DND-41 (cell line): ENCODE results near the gene SLC38A8.

ENCODE experiments used
- ATAC-seq: fragments of 200-7000 bp; cut with Tn5 transposase; 3 replicates; pipeline ENCODE4 v1.9.1; 2021; ENCODE audit warnings: low read depth; ENCODE audit not compliant: insufficient read depth
- DNase-seq: peaks from one replicate; pipeline ENCODE4 v3.0.0-alpha.2; 2020
- H2AFZ ChIP-seq: 2 replicates; pipeline ENCODE4 v1.6.0; 2012; ENCODE audit warnings: low read depth, low read length
- H3K27ac ChIP-seq: 2 replicates; pipeline ENCODE4 v1.5.1; 2012; ENCODE audit warnings: low read length, inconsistent platforms
- H3K27me3 ChIP-seq: fragments of 200-600 bp; sonication (generic); 2 replicates; pipeline ENCODE4 v1.6.0; 2012; ENCODE audit warnings: low read length, mild to moderate bottlenecking, inconsistent platforms; ENCODE audit not compliant: insufficient read depth, poor library complexity
- H3K36me3 ChIP-seq: 2 replicates; pipeline ENCODE4 v1.5.1; 2012; ENCODE audit warnings: low read length, inconsistent platforms; ENCODE audit not compliant: insufficient read depth
- H3K4me1 ChIP-seq: 2 replicates; pipeline ENCODE4 v1.5.1; 2012; ENCODE audit warnings: mild to moderate bottlenecking, low read length; ENCODE audit not compliant: insufficient read depth
- H3K4me2 ChIP-seq: 2 replicates; pipeline ENCODE4 v1.6.0; 2012; ENCODE audit warnings: mild to moderate bottlenecking, moderate library complexity, low read length, inconsistent platforms; ENCODE audit not compliant: insufficient read depth
- H3K4me3 ChIP-seq, 2 experiments: fragments of 200-600 bp in 1 of 2; shearing (Covaris generic) in 1 of 2; 2 replicates each; pipeline ENCODE4 v1.5.1; 2012 to 2016; ENCODE audit warnings: inconsistent platforms in 2 of 2, low read length in 2 of 2, mild to moderate bottlenecking in 2 of 2, low read depth in 1 of 2, moderate library complexity in 1 of 2
- H3K79me2 ChIP-seq: 2 replicates; pipeline ENCODE4 v1.6.0; 2012; ENCODE audit warnings: low read length, inconsistent platforms; ENCODE audit not compliant: insufficient read depth
- H3K9ac ChIP-seq: 2 replicates; pipeline ENCODE4 v1.6.0; 2012; ENCODE audit warnings: low read depth, mild to moderate bottlenecking, inconsistent platforms, low read length, moderate library complexity
- H3K9me3 ChIP-seq: 2 replicates; pipeline ENCODE4 v1.5.1; 2012; ENCODE audit warnings: low read length, moderate library complexity, mild to moderate bottlenecking, inconsistent platforms; ENCODE audit not compliant: insufficient read depth, severe bottlenecking
- H4K20me1 ChIP-seq: 2 replicates; pipeline ENCODE4 v1.6.0; 2012; ENCODE audit warnings: low read length; ENCODE audit not compliant: insufficient read depth
- CTCF ChIP-seq: IDR thresholded peaks from 2 replicates; pipeline ENCODE4 v1.5.1; 2012; ENCODE audit warnings: borderline replicate concordance, low read length, moderate library complexity, mild to moderate bottlenecking; ENCODE audit not compliant: poor library complexity, severe bottlenecking; ENCODE audit errors: extremely low read depth
- EZH2 ChIP-seq: IDR thresholded peaks from 3 replicates; pipeline ENCODE4 v1.6.1; 2012; ENCODE audit warnings: borderline replicate concordance, low read depth, mild to moderate bottlenecking, moderate library complexity, low read length, inconsistent platforms; ENCODE audit not compliant: severe bottlenecking

SLC38A8 gene

GRCh38 chr16:83974475-83974874 lies 68.1 kb downstream of the SLC38A8 start:
- Histone ChIP-seq H3K79me2 (no peaks in the 10 kb centered on the region), H3K27me3 (no peaks in the 10 kb centered on the region), H3K4me2 (no peak overlapping the region), H3K9me3 (peaks cover 5% of the 10 kb centered on the region), H3K36me3 (no peaks in the 10 kb centered on the region), H3K9ac (no peak overlapping the region), H3K4me1 (no peaks in the 10 kb centered on the region), H2AFZ (no peak overlapping the region), H4K20me1 (no peaks in the 10 kb centered on the region; the same call in 1 of the 2 replicates), H3K27ac (no peak overlapping the region), H3K4me3 (no peak overlapping the region)
- DNase-seq (no peak), ATAC-seq (no peak)
- TF ChIP-seq CTCF (no peak), EZH2 (no peak)

- Histone ChIP-seq H3K36me3 (no peaks in the 10 kb centered on the region), H3K9ac (no peak overlapping the region), H3K4me2 (no peak overlapping the region), H3K27me3 (no peaks in the 10 kb centered on the region), H3K79me2 (no peaks in the 10 kb centered on the region), H4K20me1 (no peaks in the 10 kb centered on the region; the same call in 1 of the 2 replicates), H3K9me3 (peaks cover 2% of the 10 kb centered on the region), H3K4me1 (no peaks in the 10 kb centered on the region), H3K4me3 (no peak overlapping the region), H3K27ac (no peak overlapping the region), H2AFZ (no peak overlapping the region)
- ATAC-seq (no peak), DNase-seq (no peak)
- TF ChIP-seq EZH2, result no peak
- TF ChIP-seq CTCF, result no peak
Measured at GRCh38 chr16:83973581-83974385, 68.8 kb downstream of the SLC38A8 start.

- Histone ChIP-seq H3K9me3 (no peaks in the 10 kb centered on the region), H3K27ac (no peak overlapping the region), H3K9ac (no peak overlapping the region), H3K4me2 (no peak overlapping the region), H3K27me3 (no peaks in the 10 kb centered on the region), H3K79me2 (no peaks in the 10 kb centered on the region), H4K20me1 (no peaks in the 10 kb centered on the region; the same call in 1 of the 2 replicates), H3K4me3 (no peak overlapping the region), H3K4me1 (no peaks in the 10 kb centered on the region), H3K36me3 (no peaks in the 10 kb centered on the region), H2AFZ (no peak overlapping the region)
- ATAC-seq (no peak), DNase-seq (no peak)
- TF ChIP-seq EZH2 (no peak), CTCF (no peak)
Measured at GRCh38 chr16:83973077-83973476, 69.5 kb downstream of the SLC38A8 start.
